ENCODE data around the gene IDH3G. TPM values are rescaled to one million over a fixed set of nuclear protein-coding genes. Genes with fewer than 3 reads are reported as not detected.

IDH3G gene
- total and polyA plus RNA-seq, 7 donors, result 54.2 to 89.5 (median 67.0) TPM

GRCh38 chrX:153769158-153769864 is 24.9 kb downstream of the IDH3G start:
- H3K36me3 ChIP-seq, result peaks cover 0 to 44% (median 1%) of the 10 kb centered on the region in 4 donors
- peaks cover 0 to 33% (median 15%) of the 10 kb centered on the region in 4 donors for H3K4me1 ChIP-seq
- DNase-seq, result peak; percentile 65
- H3K9me3 ChIP-seq, result no peaks in the 10 kb centered on the region
- no peak overlapping the region for H3K4me3 ChIP-seq
- H3K27me3 ChIP-seq, result no peaks in the 10 kb centered on the region
- 86 to 89% methylated on average over 23 of the region's 23 CpGs for WGBS, 2 donors
- intact Hi-C loops (cut with DNase I), result no loop called here
- TF ChIP-seq POLR2A (IDR thresholded peaks at IDR 0.05), result no peak
- TF ChIP-seq EP300 (IDR thresholded peaks at IDR 0.05), result no peak
- no peak for TF ChIP-seq CTCF (IDR thresholded peaks at IDR 0.05)
- no peak overlapping the region for H3K27ac ChIP-seq

GRCh38 chrX:153768311-153769157 is 25.6 kb downstream of the IDH3G start:
- TF ChIP-seq EP300 (IDR thresholded peaks at IDR 0.05) (no peak), POLR2AphosphoS5 (IDR thresholded peaks at IDR 0.05) (no peak), POLR2A (IDR thresholded peaks at IDR 0.05) (no peak)
- Histone ChIP-seq H3K4me3 (no peak overlapping the region), H3K9me3 (no peaks in the 10 kb centered on the region), H3K27ac (peak overlapping the region in 3 of 4 donors; percentile 14 to 86 (median 86)), H3K36me3 (peaks cover 0 to 38% (median 0%) of the 10 kb centered on the region in 4 donors), H3K4me1 (peaks cover 0 to 34% (median 16%) of the 10 kb centered on the region in 4 donors), H3K27me3 (no peaks in the 10 kb centered on the region)
- WGBS, 2 donors, result 70 to 78% methylated on average over 22 of the region's 22 CpGs
- DNase-seq, result no peak
- intact Hi-C loops (cut with DNase I), result no loop called here

- intact Hi-C loops (cut with DNase I), result no loop called here
- TF ChIP-seq EP300 (IDR thresholded peaks at IDR 0.05) (no peak), POLR2A (IDR thresholded peaks at IDR 0.05) (no peak), CTCF (IDR thresholded peaks at IDR 0.05) (no peak), POLR2AphosphoS5 (IDR thresholded peaks at IDR 0.05) (no peak)
- WGBS, 2 donors, result 92 to 95% methylated on average over 20 of the region's 20 CpGs
- H3K27me3 ChIP-seq, result no peaks in the 10 kb centered on the region
- peaks cover 0 to 35% (median 0%) of the 10 kb centered on the region in 4 donors for H3K36me3 ChIP-seq
- peak overlapping the region in 3 of 4 donors; percentile 77 to 86 (median 86) for H3K27ac ChIP-seq
- DNase-seq, result peak; percentile 57
- no peaks in the 10 kb centered on the region for H3K9me3 ChIP-seq
- no peak overlapping the region for H3K4me3 ChIP-seq
- peaks cover 0 to 34% (median 16%) of the 10 kb centered on the region in 4 donors for H3K4me1 ChIP-seq
Observed at GRCh38 chrX:153767674-153768055, 26.5 kb downstream of the IDH3G start.

- Histone ChIP-seq H3K27ac (peak overlapping the region in 3 of 4 donors; percentile 77 to 86 (median 86)), H3K4me1 (peaks cover 0 to 34% (median 16%) of the 10 kb centered on the region in 4 donors), H3K36me3 (peaks cover 0 to 33% (median 0%) of the 10 kb centered on the region in 4 donors), H3K9me3 (no peaks in the 10 kb centered on the region), H3K27me3 (no peaks in the 10 kb centered on the region), H3K4me3 (peak overlapping the region in 3 of 4 donors; percentile 43 to 51 (median 48))
- 45 to 84% methylated on average over 56 of the region's 56 CpGs for WGBS, 2 donors
- no peak for TF ChIP-seq POLR2A (IDR thresholded peaks at IDR 0.05)
- no peak for TF ChIP-seq EP300 (IDR thresholded peaks at IDR 0.05)
- no peak for TF ChIP-seq POLR2AphosphoS5 (IDR thresholded peaks at IDR 0.05)
- no peak for TF ChIP-seq CTCF (IDR thresholded peaks at IDR 0.05)
- DNase-seq, result peak; percentile 66
- intact Hi-C loops (cut with DNase I), result loop anchor here (1.0 kb wide), 1 partner anchor 61 kb away; no protein-coding TSS in a partner anchor
Observed at GRCh38 chrX:153766871-153767673, 27.1 kb downstream of the IDH3G start.
